Measurements from ENCODE around the gene ANXA8. TPM values are rescaled to one million over a fixed set of nuclear protein-coding genes. Genes with fewer than 3 reads are reported as not detected.

ANXA8 gene
- total and polyA plus RNA-seq, 4 donors, result 0.68 to 19.7 (median 13.1) TPM

- H3K36me3 ChIP-seq (ENCODE audit: control insufficient read depth in 4 of 4, insufficient read depth in 4 of 4, low read length in 4 of 4), result no peaks in the 10 kb centered on the region
- 89 to 91% methylated on average over 14 of the region's 14 CpGs for whole genome bisulfite sequencing, 2 donors
- DNase-seq (no peak), ATAC-seq (ENCODE audit: insufficient read depth, low FRiP score) (no peak)
- no peaks in the 10 kb centered on the region for H3K27me3 ChIP-seq (ENCODE audit: control insufficient read depth in 3 of 3, insufficient read depth in 3 of 3, low read length in 2 of 3)
- no peak for TF ChIP-seq CTCF (IDR thresholded peaks at IDR 0.05; ENCODE audit: control extremely low read depth, extremely low read depth)
- H3K4me3 ChIP-seq, result no peak overlapping the region
- H3K9me3 ChIP-seq (ENCODE audit: control insufficient read depth in 4 of 4, insufficient read depth in 3 of 4, low read length in 3 of 4), result no peaks in the 10 kb centered on the region
- H3K9ac ChIP-seq (ENCODE audit: insufficient read depth in 1 of 2, low read length in 2 of 2), result no peak overlapping the region
- no peaks in the 10 kb centered on the region for H3K4me1 ChIP-seq (ENCODE audit: control insufficient read depth in 5 of 5, insufficient read depth in 5 of 5, low read length in 5 of 5)
- H3K27ac ChIP-seq (ENCODE audit: low read depth in 1 of 2, low read length in 1 of 2), result no peak overlapping the region
Measured at GRCh38 chr10:47420305-47421056, 63.4 kb downstream of the ANXA8 start.

DNA sequence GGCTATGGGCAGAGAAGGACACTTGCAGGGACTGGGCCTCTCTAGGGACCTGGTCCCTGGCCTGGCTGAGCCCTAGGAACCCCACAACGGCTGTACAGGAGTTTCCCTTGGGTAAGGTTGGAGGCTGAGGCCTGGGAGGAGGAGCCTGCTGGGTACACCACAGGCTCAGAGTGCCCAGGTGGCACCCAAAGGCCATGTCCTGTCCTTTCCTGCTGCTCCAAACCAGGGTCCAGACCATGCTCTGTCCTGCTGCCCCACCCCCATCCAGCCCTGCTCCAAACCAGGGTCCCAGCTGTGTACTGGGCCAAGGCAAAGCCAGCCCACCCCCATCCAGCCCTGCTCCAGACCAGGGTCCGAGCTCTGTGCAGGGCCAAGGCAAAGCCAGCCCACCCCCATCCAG lies 64.5 kb downstream of the ANXA8 start:
- no peaks in the 10 kb centered on the region for H3K9me3 ChIP-seq (ENCODE audit: control insufficient read depth in 4 of 4, insufficient read depth in 3 of 4, low read length in 3 of 4)
- ATAC-seq (ENCODE audit: insufficient read depth, low FRiP score) (no peak), DNase-seq (no peak)
- H3K4me1 ChIP-seq (ENCODE audit: control insufficient read depth in 5 of 5, insufficient read depth in 5 of 5, low read length in 5 of 5), result no peaks in the 10 kb centered on the region
- no peak overlapping the region for H3K4me3 ChIP-seq
- no peaks in the 10 kb centered on the region for H3K27me3 ChIP-seq (ENCODE audit: control insufficient read depth in 3 of 3, insufficient read depth in 3 of 3, low read length in 2 of 3)
- no peak overlapping the region for H3K27ac ChIP-seq (ENCODE audit: low read depth in 1 of 2, low read length in 1 of 2)
- whole genome bisulfite sequencing, 2 donors, result 87 to 100% methylated on average over 2 of the region's 2 CpGs
- H3K36me3 ChIP-seq (ENCODE audit: control insufficient read depth in 4 of 4, insufficient read depth in 4 of 4, low read length in 4 of 4), result no peaks in the 10 kb centered on the region
- H3K9ac ChIP-seq (ENCODE audit: insufficient read depth in 1 of 2, low read length in 2 of 2), result no peak overlapping the region
- no peak for TF ChIP-seq CTCF (IDR thresholded peaks at IDR 0.05; ENCODE audit: control extremely low read depth, extremely low read depth)

- Histone ChIP-seq H3K27ac (ENCODE audit: low read depth in 1 of 2, low read length in 1 of 2) (no peak overlapping the region), H3K9me3 (ENCODE audit: control insufficient read depth in 4 of 4, insufficient read depth in 3 of 4, low read length in 3 of 4) (no peaks in the 10 kb centered on the region), H3K36me3 (ENCODE audit: control insufficient read depth in 4 of 4, insufficient read depth in 4 of 4, low read length in 4 of 4) (no peaks in the 10 kb centered on the region), H3K27me3 (ENCODE audit: control insufficient read depth in 3 of 3, insufficient read depth in 3 of 3, low read length in 2 of 3) (no peaks in the 10 kb centered on the region), H3K4me3 (no peak overlapping the region), H3K9ac (ENCODE audit: insufficient read depth in 1 of 2, low read length in 2 of 2) (no peak overlapping the region), H3K4me1 (ENCODE audit: control insufficient read depth in 5 of 5, insufficient read depth in 5 of 5, low read length in 5 of 5) (no peaks in the 10 kb centered on the region)
- no peak for ATAC-seq (ENCODE audit: insufficient read depth, low FRiP score)
- WGBS, 2 donors, result 87 to 100% methylated on average over 4 of the region's 4 CpGs
- DNase-seq, result no peak
- no peak for TF ChIP-seq CTCF (IDR thresholded peaks at IDR 0.05; ENCODE audit: control extremely low read depth, extremely low read depth)
Measured at GRCh38 chr10:47418966-47419365, 64.9 kb downstream of the ANXA8 start.

DNA sequence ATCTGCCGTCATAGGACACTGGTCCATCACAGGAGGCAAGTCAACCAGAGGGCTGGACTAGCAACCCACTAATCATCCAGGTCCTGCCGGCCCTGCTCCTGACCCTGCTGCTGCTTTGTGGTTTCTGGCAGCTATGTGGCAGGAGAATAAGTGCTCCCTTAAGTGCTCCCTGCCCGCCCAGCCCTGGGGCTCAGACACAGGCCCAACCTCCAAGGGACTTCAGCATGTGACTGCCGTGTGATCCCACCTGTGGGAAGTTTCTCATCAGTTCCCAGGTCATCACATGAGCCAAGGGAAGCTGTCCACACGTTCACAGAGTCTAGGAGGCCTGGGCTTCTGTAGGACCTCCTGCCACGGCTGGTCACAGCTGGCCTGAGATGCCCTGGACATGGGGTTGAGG lies 65.6 kb downstream of the ANXA8 start:
- 88 to 91% methylated on average over 6 of the region's 6 CpGs for WGBS, 2 donors
- TF ChIP-seq CTCF (IDR thresholded peaks at IDR 0.05; ENCODE audit: control extremely low read depth, extremely low read depth), result no peak
- H3K27ac ChIP-seq (ENCODE audit: low read depth in 1 of 2, low read length in 1 of 2), result no peak overlapping the region
- no peak for ATAC-seq (ENCODE audit: insufficient read depth, low FRiP score)
- H3K4me1 ChIP-seq (ENCODE audit: control insufficient read depth in 5 of 5, insufficient read depth in 5 of 5, low read length in 5 of 5), result no peaks in the 10 kb centered on the region
- DNase-seq, result no peak
- H3K27me3 ChIP-seq (ENCODE audit: control insufficient read depth in 3 of 3, insufficient read depth in 3 of 3, low read length in 2 of 3), result no peaks in the 10 kb centered on the region
- H3K9me3 ChIP-seq (ENCODE audit: control insufficient read depth in 4 of 4, insufficient read depth in 3 of 4, low read length in 3 of 4), result no peaks in the 10 kb centered on the region
- no peak overlapping the region for H3K9ac ChIP-seq (ENCODE audit: insufficient read depth in 1 of 2, low read length in 2 of 2)
- no peak overlapping the region for H3K4me3 ChIP-seq
- no peaks in the 10 kb centered on the region for H3K36me3 ChIP-seq (ENCODE audit: control insufficient read depth in 4 of 4, insufficient read depth in 4 of 4, low read length in 4 of 4)
